ENCODE measurements around the gene PMPCA.

- TF ChIP-seq POLR2A (IDR thresholded peaks at IDR 0.05) = no peak
- no peak for TF ChIP-seq CTCF (IDR thresholded peaks at IDR 0.05 in 4 of 5, conservative IDR thresholded peaks at IDR 0.05 in 1 of 5)
Measured at GRCh38 chr9:136399176-136400037, 11.1 kb upstream of the PMPCA start.

Data from gastrocnemius medialis (tissue), 4 donors.